Activated gamma-delta T cell treated with anti-CD3 and anti-CD28 coated beads, Interleukin-2, amount 50 U/mL, for 16 hours (primary cell): ENCODE results near the gene STARD13.
"Not testable (repeated sequence)": the region's sequence is repeated elsewhere in the genome, so short reads cannot be mapped to it uniquely, and the experiment has no call there.

Experiments
- DNase-seq: peaks from one replicate; pipeline ENCODE4 v3.0.0-alpha.2; 2020; ENCODE audit warnings: low read depth

Gene STARD13

GRCh38 chr13:33195693-33196464 is 89.7 kb downstream of the STARD13 start:
- DNase-seq, result no peak

DNA sequence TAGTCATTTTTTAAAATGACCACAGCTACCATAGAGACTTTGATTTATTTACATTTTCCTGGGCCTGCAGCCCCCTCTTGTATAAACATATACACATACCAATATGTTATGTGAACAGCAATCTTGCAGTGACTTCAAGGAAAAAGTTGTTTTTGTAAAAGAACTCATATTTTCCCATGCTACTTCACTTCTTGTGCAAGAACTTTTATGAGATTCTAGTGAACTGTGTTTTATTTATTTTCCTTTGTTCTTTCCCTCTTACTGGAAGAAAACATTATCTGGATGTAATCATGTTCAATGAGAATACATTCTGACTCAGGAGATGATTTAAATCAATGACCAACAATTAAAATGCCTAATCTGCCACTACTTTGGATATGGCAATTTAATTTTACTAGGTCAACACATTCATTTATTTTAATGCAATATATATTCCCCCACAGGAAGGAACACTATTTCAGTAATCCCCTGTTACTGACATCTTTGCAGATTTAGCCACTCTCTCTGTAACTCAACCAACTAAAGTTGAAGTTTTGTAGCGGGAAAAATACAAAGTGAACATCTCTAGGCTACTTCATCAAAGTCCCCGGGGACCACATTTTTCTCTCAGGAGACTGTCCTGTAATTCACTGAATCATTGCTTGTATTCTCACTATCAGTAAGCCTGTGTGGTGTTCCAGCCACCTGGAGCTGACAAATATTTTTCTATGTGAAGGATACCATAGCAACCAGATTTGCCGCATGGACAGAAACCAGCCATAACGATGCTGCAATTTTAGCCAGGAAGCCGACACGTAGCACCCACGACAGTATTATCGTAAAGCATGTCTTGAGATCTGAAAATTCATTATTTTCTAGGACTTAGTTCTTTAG is 90.5 kb downstream of the STARD13 start:
- no peak for DNase-seq

GRCh38 chr13:33193428-33193974 is 92.1 kb downstream of the STARD13 start:
- DNase-seq, result no peak

GRCh38 chr13:33191425-33192210 is 93.9 kb downstream of the STARD13 start:
- no peak for DNase-seq

DNA sequence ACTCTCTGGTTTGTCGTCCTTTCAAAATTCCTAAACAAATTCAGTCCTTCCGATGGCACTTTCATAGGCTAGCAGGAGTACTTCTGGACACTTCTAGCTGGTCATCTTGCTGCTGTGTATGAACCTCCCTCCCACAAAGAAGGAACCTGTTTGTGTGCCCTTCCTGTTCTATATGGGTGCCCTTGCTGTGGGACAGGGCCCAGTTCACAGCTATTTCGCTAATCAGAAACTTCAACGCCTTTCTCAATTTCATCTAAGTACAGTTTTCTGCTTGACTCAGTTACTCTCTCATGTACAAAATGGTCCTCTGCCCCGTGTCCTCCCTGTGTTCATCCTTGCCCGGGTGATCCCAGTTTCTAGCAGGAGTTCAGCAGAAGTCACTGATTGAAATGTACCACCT is 96.1 kb downstream of the STARD13 start:
- DNase-seq, result no peak

DNA sequence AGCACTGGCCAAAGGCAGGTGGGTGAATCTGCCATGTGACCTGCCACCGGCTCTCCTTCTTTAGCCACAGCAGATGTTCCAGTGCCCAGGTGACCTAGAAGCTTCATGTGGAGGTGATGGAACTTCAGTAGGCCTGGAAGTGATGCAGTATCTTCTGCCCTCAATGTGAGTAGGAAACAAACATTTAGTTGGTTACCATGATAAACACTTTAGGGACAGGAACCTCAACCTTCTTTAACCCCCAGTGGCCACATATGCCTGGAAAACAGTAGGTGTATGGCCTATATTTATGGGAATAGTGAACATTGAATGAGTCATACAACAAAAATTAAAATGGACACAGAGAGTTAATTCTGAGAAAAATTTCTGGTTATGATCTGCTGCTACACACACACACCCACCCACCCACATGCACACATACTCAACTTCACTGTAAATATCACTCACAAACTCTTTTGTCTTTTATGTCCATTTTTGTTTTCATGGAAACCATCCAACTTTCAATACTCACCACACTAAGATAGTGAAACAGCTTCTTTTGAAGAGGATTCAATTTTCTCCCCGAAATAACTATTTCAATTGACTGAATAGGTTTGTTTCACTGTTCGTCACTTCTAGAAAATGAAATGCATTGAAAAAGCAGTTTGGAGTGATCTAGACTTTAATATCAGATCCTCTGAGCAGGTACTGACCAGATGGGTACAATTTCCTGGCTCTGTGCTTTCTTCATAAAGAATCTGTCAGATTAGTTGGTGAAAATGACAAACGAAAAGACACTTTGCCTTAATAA is 97.3 kb downstream of the STARD13 start:
- DNase-seq, result no peak

GRCh38 chr13:33186861-33187291 is 98.7 kb downstream of the STARD13 start:
- DNase-seq, result no peak

- no peak for DNase-seq
These were observed 99.7 kb downstream of the STARD13 start for GRCh38 chr13:33185853-33186252.

DNA sequence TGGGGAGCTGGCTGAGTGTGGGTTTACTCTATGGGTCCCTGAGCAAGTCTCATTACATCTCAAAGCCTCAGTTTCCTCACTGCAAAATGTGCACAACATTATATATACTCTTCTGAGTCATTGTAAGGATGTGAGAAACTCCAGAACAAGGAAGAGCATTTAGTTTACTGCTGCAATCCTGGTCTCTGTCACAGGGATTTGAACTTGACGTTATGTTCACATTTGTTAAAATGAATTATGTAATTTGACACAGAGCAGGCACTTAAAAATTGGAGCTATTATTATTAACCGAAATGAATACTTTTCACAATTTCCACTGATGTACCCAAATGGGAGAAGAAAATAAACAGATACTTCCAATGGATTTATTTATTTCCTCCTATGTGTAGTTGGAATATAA is 101.0 kb downstream of the STARD13 start:
- no peak for DNase-seq

GRCh38 chr13:33184112-33184490 is 101.5 kb downstream of the STARD13 start:
- no peak for DNase-seq

- DNase-seq, result no peak
These were observed 102.0 kb downstream of the STARD13 start for GRCh38 chr13:33183431-33184111.

- no peak for DNase-seq
These were observed 102.8 kb downstream of the STARD13 start for GRCh38 chr13:33182729-33183128.

GRCh38 chr13:33181264-33181663 is 104.3 kb downstream of the STARD13 start:
- no peak for DNase-seq

DNA sequence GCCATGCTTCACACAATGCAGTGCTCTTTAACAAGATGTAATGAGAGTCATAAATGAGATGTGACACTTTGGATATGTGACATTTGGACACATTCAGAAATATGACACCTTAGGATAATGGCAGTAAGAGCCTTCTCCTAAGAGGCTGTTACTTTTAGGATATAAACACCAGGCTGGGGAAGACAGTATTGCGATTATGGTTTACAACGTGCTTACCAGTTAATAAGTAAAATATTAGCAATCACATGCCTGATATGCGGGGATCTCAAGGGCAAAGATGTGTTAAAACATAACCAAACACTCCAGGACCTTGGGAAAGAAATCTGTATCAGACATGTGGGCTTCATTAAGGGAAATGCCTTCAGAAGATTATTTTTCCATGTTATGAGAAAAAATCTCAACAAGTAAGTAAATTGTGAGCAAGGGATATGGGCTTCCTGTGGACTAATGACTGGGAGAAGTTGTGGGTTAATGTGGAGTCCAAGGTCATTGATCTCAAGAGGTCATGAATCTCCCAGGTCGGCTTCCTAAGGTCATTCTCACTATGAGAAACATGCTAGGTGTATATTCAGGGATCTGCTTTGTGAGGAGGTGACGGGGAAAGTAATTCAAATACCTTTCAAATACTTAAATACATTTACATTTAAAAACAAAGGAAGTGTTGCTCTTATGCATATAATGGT is 105.3 kb downstream of the STARD13 start:
- DNase-seq, result no peak

DNA sequence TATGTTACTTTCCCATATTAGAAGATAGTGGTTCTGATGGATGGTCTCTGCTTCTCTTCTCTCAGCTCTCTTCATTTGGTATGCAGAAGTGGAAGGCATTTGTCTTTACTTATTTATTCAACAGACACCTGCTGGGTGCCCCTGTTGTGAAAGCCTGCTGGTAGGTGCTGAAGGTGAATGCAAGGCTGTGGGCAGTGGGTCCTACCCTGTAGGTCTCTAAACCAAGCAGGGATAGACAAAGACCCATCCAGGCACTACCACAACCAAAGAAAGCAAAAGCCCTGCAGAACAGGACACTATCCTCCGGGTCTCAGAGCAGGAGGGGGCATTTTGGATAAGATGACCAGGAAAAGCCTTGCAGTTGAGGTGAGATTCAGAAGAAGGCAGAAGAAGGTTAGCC is 106.1 kb downstream of the STARD13 start:
- DNase-seq, result no peak

DNA sequence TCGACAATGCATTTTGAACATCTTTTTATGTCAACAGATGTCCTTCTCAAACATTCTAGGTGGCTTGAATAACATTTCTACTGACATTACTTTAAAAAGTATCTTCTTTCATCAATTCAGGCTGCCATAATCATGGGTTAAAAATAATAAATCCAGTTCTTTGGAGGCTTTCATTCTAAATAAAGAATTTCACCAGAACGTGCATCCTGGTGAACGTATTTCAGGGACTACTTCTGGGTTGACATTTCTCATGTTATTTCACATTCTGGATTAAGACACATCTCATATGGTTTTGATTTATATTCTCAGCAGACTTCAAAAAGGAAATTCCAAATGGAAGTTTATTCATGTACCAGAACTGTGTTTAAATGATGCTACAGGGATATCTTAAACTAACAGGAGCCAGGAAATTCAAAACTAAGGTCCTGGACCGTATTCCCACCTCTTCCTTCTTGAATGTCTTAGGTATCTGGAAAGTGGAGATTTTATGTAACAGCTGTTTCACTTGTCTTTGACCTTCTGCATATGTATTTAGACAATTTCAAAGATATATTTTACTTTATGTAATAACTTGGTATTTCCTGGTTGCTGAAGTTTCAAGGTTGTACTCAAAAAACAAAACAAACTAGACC is 107.2 kb downstream of the STARD13 start:
- DNase-seq, result no peak

DNA sequence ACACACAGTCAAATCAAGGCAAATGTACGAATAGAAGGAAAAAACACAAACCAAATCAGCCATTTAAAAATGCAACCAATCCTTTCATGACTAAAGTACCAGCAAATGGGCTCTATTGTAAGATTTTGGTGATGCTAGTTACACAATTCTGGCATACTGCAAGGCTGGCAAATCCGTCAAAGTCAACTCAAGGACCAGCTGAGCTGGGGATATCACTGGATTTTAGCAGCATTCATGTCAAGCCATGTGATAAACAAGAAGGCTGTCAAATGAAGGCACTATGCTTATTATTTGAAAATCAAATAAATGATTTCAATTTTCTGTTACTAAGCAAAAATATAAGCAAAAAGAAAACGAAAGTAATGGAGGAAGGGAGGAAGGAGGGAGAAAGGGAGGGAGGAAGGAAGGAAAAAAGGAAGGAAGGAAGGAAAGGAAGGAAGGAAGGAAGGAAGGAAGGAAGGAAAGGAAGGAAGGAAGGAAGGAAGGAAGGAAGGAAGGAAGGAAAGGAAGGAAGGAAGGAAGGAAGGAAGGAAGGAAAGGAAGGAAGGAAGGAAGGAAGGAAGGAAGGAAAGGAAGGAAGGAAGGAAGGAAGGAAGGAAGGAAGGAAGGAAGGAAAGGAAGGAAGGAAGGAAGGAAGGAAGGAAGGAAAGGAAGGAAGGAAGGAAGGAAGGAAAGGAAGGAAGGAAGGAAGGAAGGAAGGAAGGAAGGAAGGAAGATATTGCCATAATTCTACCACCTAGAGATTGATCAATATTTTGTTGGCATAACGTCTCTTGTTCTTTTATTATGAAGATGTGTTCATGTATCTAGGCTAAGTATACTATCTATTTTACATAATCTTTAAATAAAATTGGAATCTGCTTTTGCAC is 108.0 kb downstream of the STARD13 start:
- not testable (repeated sequence) for DNase-seq

- no peak for DNase-seq
These were observed 109.0 kb downstream of the STARD13 start for GRCh38 chr13:33176526-33176925.

- DNase-seq, result no peak
These were observed 109.6 kb downstream of the STARD13 start for GRCh38 chr13:33175991-33176390.
